H1 (cell line): Measurements from ENCODE around the gene TRPV2. TPM values are rescaled to one million over a fixed set of nuclear protein-coding genes. Genes with fewer than 3 reads are reported as not detected.

Source experiments
- CTCF ChIA-PET: fragments of 300-600 bp; sonication (Branson Sonifier 250); formaldehyde crosslinking; loops from one replicate; lab custom pipeline; 2021; ENCODE audit not compliant: partially characterized antibody; lab: Charles Lee
- POLR2A ChIA-PET: fragments of 300-600 bp; sonication (Branson Sonifier 250); formaldehyde crosslinking; loops from one replicate; lab custom pipeline; 2021; ENCODE audit warnings: inconsistent platforms; ENCODE audit not compliant: partially characterized antibody; lab: Charles Lee
- DNase-seq, 2 experiments: peaks; one replicate each; pipeline versions ENCODE4 v3.0.0 to v3.0.0-alpha.2; 2010 to 2022; ENCODE audit warnings: low spot score in 2 of 2, low read depth in 1 of 2, mixed read lengths in 1 of 2
- FAIRE-seq: peaks from 2 replicates; lab custom pipeline; 2011; peaks lifted over from hg19 to GRCh38; lab: Jason Lieb, UNC
- H2AFZ ChIP-seq: 2 replicates; pipeline ENCODE4 v1.8.1; 2012; ENCODE audit warnings: low read length, inconsistent platforms
- H2AK5ac ChIP-seq: 2 replicates; pipeline ENCODE4 v1.6.1; 2013; ENCODE audit warnings: low read depth, low read length
- H2BK120ac ChIP-seq: replicated peaks from 2 replicates; pipeline ENCODE3; 2013; ENCODE audit warnings: low read depth, low read length, inconsistent platforms
- H2BK12ac ChIP-seq: 2 replicates; pipeline ENCODE4 v1.6.1; 2013; ENCODE audit warnings: low read depth, low read length
- H2BK15ac ChIP-seq: 2 replicates; pipeline ENCODE4 v1.6.1; 2013; ENCODE audit warnings: low read length
- H2BK20ac ChIP-seq: 2 replicates; pipeline ENCODE4 v1.6.1; 2013; ENCODE audit warnings: low read length
- H2BK5ac ChIP-seq: 2 replicates; pipeline ENCODE4 v1.6.1; 2013; ENCODE audit warnings: low read depth, low read length
- H3K14ac ChIP-seq: 2 replicates; pipeline ENCODE4 v1.6.1; 2013; ENCODE audit warnings: inconsistent platforms; ENCODE audit not compliant: insufficient read length
- H3K18ac ChIP-seq: 2 replicates; pipeline ENCODE4 v1.6.1; 2013; ENCODE audit warnings: low read length; ENCODE audit errors: extremely low read depth
- H3K23ac ChIP-seq: 2 replicates; pipeline ENCODE4 v1.6.1; 2013; ENCODE audit warnings: inconsistent platforms; ENCODE audit not compliant: insufficient read length
- H3K23me2 ChIP-seq: 2 replicates; pipeline ENCODE4 v1.6.1; 2013; ENCODE audit warnings: low read depth, low read length
- H3K27ac ChIP-seq: 2 replicates; pipeline ENCODE4 v1.6.1; 2011; ENCODE audit warnings: low read depth, low read length, inconsistent platforms
- H3K27me3 ChIP-seq, 4 experiments: replicated peaks in 1 of 4; 1 replicate in 1 of 4; 2 replicates in 3 of 4; pipeline versions ENCODE4 v1.6.1 to v1.8.1; 2011 to 2013; ENCODE audit warnings: low read length in 3 of 4, mild to moderate bottlenecking in 3 of 4, inconsistent platforms in 2 of 4, mixed read lengths in 2 of 4, moderate library complexity in 1 of 4; ENCODE audit not compliant: control insufficient read depth in 3 of 4, insufficient read depth in 3 of 4; ENCODE audit errors: extremely low read depth in 1 of 4
- H3K36me3 ChIP-seq, 4 experiments: 2 replicates each; pipeline versions ENCODE4 v1.6.1 to v1.8.1; 2011 to 2013; ENCODE audit warnings: mild to moderate bottlenecking in 4 of 4, low read length in 3 of 4, moderate library complexity in 2 of 4, control low read depth in 1 of 4, inconsistent platforms in 1 of 4; ENCODE audit not compliant: insufficient read depth in 4 of 4, control insufficient read depth in 2 of 4
- H3K4ac ChIP-seq: replicated peaks from 2 replicates; pipeline ENCODE3; 2013; ENCODE audit warnings: low read length, low read depth, mixed read lengths, inconsistent platforms; ENCODE audit not compliant: insufficient read length
- H3K4me1 ChIP-seq, 4 experiments: replicated peaks in 1 of 4; 1 replicate in 1 of 4; 2 replicates in 3 of 4; pipeline versions ENCODE4 v1.6.1 to v1.8.1; 2011 to 2013; ENCODE audit warnings: low read length in 3 of 4, inconsistent platforms in 2 of 4, mixed read lengths in 1 of 4; ENCODE audit not compliant: insufficient read depth in 4 of 4, control insufficient read depth in 3 of 4
- H3K4me2 ChIP-seq, 2 experiments: 2 replicates each; pipeline versions ENCODE4 v1.6.1 to v1.8.1; 2011 to 2013; ENCODE audit warnings: low read depth in 2 of 2, low read length in 2 of 2, control low read depth in 1 of 2, inconsistent platforms in 1 of 2, mild to moderate bottlenecking in 1 of 2; ENCODE audit not compliant: insufficient read depth in 1 of 2
- H3K4me3 ChIP-seq, 4 experiments: fragments of 200-600, 300-600 bp in 1 of 4; sonication (generic), shearing (Covaris generic), sonication (Bioruptor Twin) in 1 of 4; 2 replicates each; pipeline versions ENCODE4 v1.5.1 to v1.8.1; 2011 to 2016; ENCODE audit warnings: low read length in 4 of 4, low read depth in 3 of 4, control low read depth in 2 of 4, inconsistent platforms in 2 of 4, mild to moderate bottlenecking in 2 of 4, mixed read lengths in 1 of 4, moderate library complexity in 1 of 4; ENCODE audit not compliant: insufficient read depth in 2 of 4; ENCODE audit errors: extremely low read depth in 1 of 4
- H3K56ac ChIP-seq: replicated peaks from 2 replicates; pipeline ENCODE3; 2013; ENCODE audit warnings: low read depth, mild to moderate bottlenecking, mixed read lengths, low read length, inconsistent platforms; ENCODE audit not compliant: insufficient read length
- H3K79me1 ChIP-seq: 2 replicates; pipeline ENCODE4 v1.6.1; 2013; ENCODE audit warnings: low read depth, low read length, control low read depth
- H3K79me2 ChIP-seq, 2 experiments: 2 replicates each; pipeline versions ENCODE4 v1.6.1 to v1.8.1; 2012 to 2013; ENCODE audit warnings: low read length in 2 of 2, mild to moderate bottlenecking in 2 of 2, inconsistent platforms in 1 of 2; ENCODE audit not compliant: insufficient read depth in 2 of 2, control insufficient read depth in 1 of 2
- H3K9ac ChIP-seq, 4 experiments: replicated peaks in 1 of 4; 1 replicate in 1 of 4; 2 replicates in 3 of 4; pipeline versions ENCODE4 v1.6.1 to v1.8.1; 2011 to 2013; ENCODE audit warnings: low read depth in 3 of 4, low read length in 3 of 4, control low read depth in 2 of 4, mild to moderate bottlenecking in 2 of 4, moderate library complexity in 2 of 4, inconsistent platforms in 1 of 4; ENCODE audit errors: extremely low read depth in 1 of 4
- H3K9me3 ChIP-seq, 2 experiments: 2 replicates each; pipeline versions ENCODE4 v1.6.1 to v1.8.1; 2012 to 2013; ENCODE audit warnings: mild to moderate bottlenecking in 2 of 2, moderate library complexity in 2 of 2, control low read depth in 1 of 2, inconsistent platforms in 1 of 2, low read depth in 1 of 2, low read length in 1 of 2, mixed read lengths in 1 of 2; ENCODE audit not compliant: insufficient read depth in 2 of 2
- H4K20me1 ChIP-seq, 2 experiments: replicated peaks in 1 of 2; 2 replicates each; pipeline versions ENCODE3 to v1.8.1; 2011 to 2013; ENCODE audit warnings: inconsistent platforms in 2 of 2, low read length in 2 of 2, mild to moderate bottlenecking in 1 of 2; ENCODE audit not compliant: insufficient read depth in 2 of 2, control insufficient read depth in 1 of 2
- H4K5ac ChIP-seq: 2 replicates; pipeline ENCODE4 v1.6.1; 2013; ENCODE audit warnings: low read length, low read depth, mixed read lengths, inconsistent platforms; ENCODE audit not compliant: insufficient read length
- H4K8ac ChIP-seq: 2 replicates; pipeline ENCODE4 v1.8.0; 2013; ENCODE audit warnings: mild to moderate bottlenecking, moderate library complexity, low read length, inconsistent platforms; ENCODE audit not compliant: insufficient read depth; ENCODE audit errors: extremely low read depth
- H4K91ac ChIP-seq: replicated peaks from 2 replicates; pipeline ENCODE3; 2013; ENCODE audit warnings: low read length, mixed read lengths, inconsistent platforms; ENCODE audit not compliant: insufficient read length
- BACH1 ChIP-seq: IDR thresholded peaks from 2 replicates; pipeline ENCODE4 v1.6.1; 2012; ENCODE audit warnings: low read length, improper control_type of control experiment
- BCL11A ChIP-seq, 2 experiments: IDR thresholded peaks; one replicate each; pipeline ENCODE4 v1.6.1; 2011; ENCODE audit warnings: low read depth in 2 of 2, low read length in 2 of 2, mild to moderate bottlenecking in 2 of 2
- CEBPB ChIP-seq: IDR thresholded peaks from 2 replicates; pipeline ENCODE4 v1.6.1; 2012; ENCODE audit warnings: low read depth, low read length
- CREB1 ChIP-seq: IDR thresholded peaks from 2 replicates; pipeline ENCODE4 v1.6.1; 2012; ENCODE audit warnings: inconsistent platforms
- CTBP2 ChIP-seq: IDR thresholded peaks from 2 replicates; pipeline ENCODE4 v1.7.0; 2011; ENCODE audit warnings: borderline replicate concordance, mild to moderate bottlenecking, moderate library complexity, mixed read lengths, low read length; ENCODE audit not compliant: insufficient read depth, insufficient read length
- EP300 ChIP-seq, 2 experiments: IDR thresholded peaks; 1 replicate in 1 of 2; 2 replicates in 1 of 2; pipeline ENCODE4 v1.6.1; 2011 to 2012; ENCODE audit warnings: low read depth in 2 of 2, low read length in 2 of 2, mild to moderate bottlenecking in 2 of 2, borderline replicate concordance in 1 of 2, inconsistent platforms in 1 of 2, moderate library complexity in 1 of 2
- JUN ChIP-seq: IDR thresholded peaks from 2 replicates; pipeline ENCODE4 v1.6.1; 2011; ENCODE audit warnings: low read depth, mild to moderate bottlenecking, improper control_type of control experiment, low read length
- RAD21 ChIP-seq, 2 experiments: IDR thresholded peaks in 1 of 2; conservative IDR thresholded peaks in 1 of 2; 2 replicates each; pipeline ENCODE4 v1.6.1; 2011; ENCODE audit warnings: low read depth in 2 of 2, low read length in 2 of 2, improper control_type of control experiment in 1 of 2, inconsistent platforms in 1 of 2, mild to moderate bottlenecking in 1 of 2, moderate library complexity in 1 of 2
- RBBP5 ChIP-seq: IDR thresholded peaks from 2 replicates; pipeline ENCODE4 v1.7.1; 2012; ENCODE audit warnings: low read depth, mild to moderate bottlenecking, inconsistent platforms, low read length, moderate library complexity, borderline replicate concordance
- RXRA ChIP-seq: IDR thresholded peaks from 2 replicates; pipeline ENCODE4 v1.6.1; 2011; ENCODE audit warnings: low read depth, mild to moderate bottlenecking, low read length, moderate library complexity; ENCODE audit not compliant: insufficient read depth
- SIN3A ChIP-seq, 2 experiments: IDR thresholded peaks in 1 of 2; conservative IDR thresholded peaks in 1 of 2; 2 replicates each; pipeline ENCODE4 v1.6.1; 2011 to 2012; ENCODE audit warnings: low read length in 2 of 2, improper control_type of control experiment in 1 of 2, low read depth in 1 of 2, mild to moderate bottlenecking in 1 of 2
- TAF7 ChIP-seq: optimal IDR thresholded peaks from 2 replicates; pipeline ENCODE3; 2011; ENCODE audit warnings: low read depth, mild to moderate bottlenecking, inconsistent platforms, low read length, moderate library complexity, borderline replicate concordance
- ZNF274 ChIP-seq: IDR thresholded peaks from 2 replicates; pipeline ENCODE4 v1.7.0; 2012; ENCODE audit warnings: low read length, borderline replicate concordance; ENCODE audit errors: extremely low read depth
- WGBS, 2 experiments: shearing (Covaris generic) in 1 of 2; methylation state at CpG; one replicate each; pipeline versions ENCODE4 v1.1.6 to v1.1.7; 2013 to 2015; ENCODE audit warnings: low lambda C conversion rate in 2 of 2, mixed read lengths in 2 of 2, inconsistent platforms in 1 of 2, low coverage in 1 of 2, missing lambda C conversion rate in 1 of 2; ENCODE audit not compliant: insufficient replicate concordance in 2 of 2, insufficient coverage in 1 of 2, insufficient read length in 1 of 2; ENCODE audit errors: extremely low coverage in 1 of 2, missing lambda C conversion rate in 1 of 2; 5-methylcytosine and 5-hydroxymethylcytosine counted together
- polyA plus RNA-seq, 7 experiments: library from polyadenylated mRNA; depleted of rRNA in 3 of 7; stranded (reverse) in 5 of 7; unstranded in 2 of 7; fragments of >200 nt in 5 of 7; fragments of 200-250 nt in 2 of 7; gene quantifications; 1 replicate in 5 of 7; 2 replicates in 1 of 7; 4 replicates in 1 of 7; pipeline versions ENCODE4 v1.2.1 to v1.2.3, GENCODE V29; 2011 to 2013; ENCODE audit warnings: missing spikeins in 2 of 7, mixed read lengths in 2 of 7
- total RNA-seq: library from RNA; stranded (reverse); fragmentation: NEBNext Ultra II Directional; extraction: Animal tissue kit (Norgen Biotek cat#: 25700); gene quantifications from 2 replicates; pipeline ENCODE4 v1.2.1, GENCODE V29; 2021

TRPV2 gene
- total and polyA plus RNA-seq, 2 of the 8 experiments (the other 6 are each of a cell fraction or from before 2014, with no cell fraction given), result 1.7 to 2.1 TPM

GRCh38 chr17:16468428-16468992 is 53.1 kb downstream of the TRPV2 start:
- no peak overlapping the region for H3K27ac ChIP-seq
- H3K56ac ChIP-seq, result no peak overlapping the region
- no peak overlapping the region for H2BK120ac ChIP-seq
- H2AFZ ChIP-seq, result no peak overlapping the region
- no peak overlapping the region for H3K23ac ChIP-seq
- no peak overlapping the region for H3K9ac ChIP-seq
- H3K4ac ChIP-seq, result no peak overlapping the region
- H3K14ac ChIP-seq, result no peak overlapping the region
- H2AK5ac ChIP-seq, result no peak overlapping the region
- H3K23me2 ChIP-seq, result peaks cover 2% of the 10 kb centered on the region; the same call in 1 of the 2 replicates
- 91% methylated on average over 4 of the region's 4 CpGs; no CpG with 5 or more reads in 1 of the 2 experiments for WGBS, 2 experiments
- H3K4me3 ChIP-seq, result no peak overlapping the region
- FAIRE-seq (no peak), DNase-seq (no peak)
- H4K8ac ChIP-seq, result no peak overlapping the region
- CTCF ChIA-PET, result interaction anchor here (0.7 to 36.9 kb wide), 4 partner anchors 15 to 53 kb away, joined by 3 to 941 read pairs (median 65); no protein-coding TSS in a partner anchor
- POLR2A ChIA-PET, result interaction anchor here (0.6 kb wide), 1 partner anchor 14 kb away, joined by 3 read pairs; no protein-coding TSS in a partner anchor
- H3K4me1 ChIP-seq, result peaks cover 0 to 22% (median 0%) of the 10 kb centered on the region in 4 experiments; a peak in 2 of 7 replicates
- no peaks in the 10 kb centered on the region for H3K9me3 ChIP-seq
- H4K20me1 ChIP-seq, result peaks cover 0 to 5% of the 10 kb centered on the region in 2 experiments
- H4K5ac ChIP-seq, result no peak overlapping the region
- no peak overlapping the region for H2BK5ac ChIP-seq
- H3K79me1 ChIP-seq, result peaks cover 4% of the 10 kb centered on the region
- no peak overlapping the region for H2BK20ac ChIP-seq
- no peak overlapping the region for H4K91ac ChIP-seq
- H2BK12ac ChIP-seq, result no peak overlapping the region
- no peak overlapping the region for H2BK15ac ChIP-seq
- no peaks in the 10 kb centered on the region for H3K36me3 ChIP-seq
- no peak overlapping the region for H3K18ac ChIP-seq
- no peaks in the 10 kb centered on the region for H3K27me3 ChIP-seq
- TF ChIP-seq JUN (no peak), RAD21 (IDR thresholded peaks at IDR 0.05 in 1 of 2, conservative IDR thresholded peaks at IDR 0.05 in 1 of 2; ENCODE audit: low read depth in 2 of 2, low read length in 2 of 2) (no peak), CREB1 (no peak), EP300 (IDR thresholded peaks at IDR 0.05; ENCODE audit: borderline replicate concordance in 1 of 2, low read depth in 2 of 2, low read length in 2 of 2) (no peak), ZNF274 (no peak), BACH1 (no peak), TAF7 (no peak), BCL11A (IDR thresholded peaks at IDR 0.05; ENCODE audit: low read depth in 2 of 2, low read length in 2 of 2) (no peak), SIN3A (conservative IDR thresholded peaks at IDR 0.05 in 1 of 2, IDR thresholded peaks at IDR 0.05 in 1 of 2; ENCODE audit: low read depth in 1 of 2, low read length in 2 of 2) (no peak), RXRA (no peak), RBBP5 (no peak), CEBPB (no peak), CTBP2 (no peak)
- no peaks in the 10 kb centered on the region for H3K79me2 ChIP-seq
- H3K4me2 ChIP-seq, result no peak overlapping the region
